CD4-positive, alpha-beta T cell treated with Interleukin-6 for 4 hours (primary cell): ENCODE data around the gene MAN1C1.

Source experiments
- DNase-seq: peaks from one replicate; pipeline ENCODE4 v3.0.0-alpha.2; 2020; ENCODE audit warnings: mixed read lengths

Gene MAN1C1

DNA sequence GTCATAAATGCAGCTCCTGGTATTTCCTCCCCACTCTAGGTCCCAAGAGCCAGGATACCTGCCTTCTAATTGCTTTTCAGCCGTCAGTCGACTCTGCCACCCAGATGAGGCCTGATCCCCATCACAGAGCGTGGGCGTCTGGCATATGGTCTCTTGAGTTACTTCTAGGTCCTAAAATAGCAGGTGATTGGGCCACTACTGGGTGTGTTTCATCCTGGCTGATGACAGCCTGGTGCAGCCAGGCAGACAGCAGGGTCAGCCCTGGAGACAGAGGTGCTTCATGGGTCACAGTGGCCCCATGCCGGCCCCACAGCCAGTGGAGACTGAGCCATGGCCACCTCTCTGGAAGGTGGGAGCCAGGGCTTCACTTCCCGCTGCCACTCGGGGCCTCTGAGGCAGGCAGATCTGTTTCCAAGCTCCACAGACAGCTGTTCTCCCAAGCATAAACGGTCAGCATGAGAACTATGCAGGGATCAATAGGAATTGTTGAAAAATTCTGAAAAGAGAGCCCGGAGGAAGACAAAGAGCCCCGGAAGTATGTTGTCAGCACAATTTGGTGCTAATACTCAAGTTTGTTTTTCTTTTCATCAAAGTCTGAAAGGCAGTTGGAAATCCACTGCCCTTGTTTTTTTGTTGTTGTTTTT is 83.0 kb downstream of the MAN1C1 start:
- DNase-seq: no peak

DNA sequence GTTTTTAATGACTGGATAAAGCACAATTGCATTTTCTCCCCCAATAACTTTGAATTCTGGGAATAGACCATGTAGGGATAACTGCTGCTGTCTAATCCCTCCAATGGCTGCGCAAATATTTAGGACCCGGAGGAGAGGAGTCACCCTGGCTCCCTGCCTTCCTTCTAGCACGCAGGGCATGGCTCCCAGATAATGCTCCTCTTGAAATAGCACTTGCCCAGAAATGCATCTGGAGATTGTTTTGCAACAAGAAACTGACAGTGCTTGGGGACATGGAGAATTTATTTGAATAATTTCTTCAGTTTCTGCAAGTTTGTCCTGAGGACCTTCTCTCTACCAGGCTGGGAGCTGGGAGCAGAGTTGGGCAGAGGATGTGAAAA is 83.5 kb downstream of the MAN1C1 start:
- DNase-seq: no peak

DNA sequence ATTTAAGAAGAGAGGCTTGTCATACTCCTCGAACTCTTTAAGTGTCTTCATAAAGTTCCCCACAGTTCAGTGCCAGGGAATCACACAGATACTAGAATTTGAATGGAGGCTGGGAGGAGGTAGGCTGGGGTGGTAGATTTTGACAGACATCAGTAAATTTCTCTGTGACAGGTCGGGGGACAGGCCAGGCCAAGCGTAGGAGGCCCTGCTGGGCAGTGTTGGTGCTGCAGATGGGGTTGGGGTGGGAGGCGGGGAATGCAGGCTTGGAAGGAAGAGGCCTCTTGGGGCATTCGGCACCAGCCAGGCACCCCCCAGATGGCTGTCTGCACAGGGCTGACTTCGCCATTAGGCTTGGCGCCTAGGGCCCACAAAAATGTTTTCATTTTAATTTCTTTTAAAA is 84.0 kb downstream of the MAN1C1 start:
- no peak for DNase-seq

DNA sequence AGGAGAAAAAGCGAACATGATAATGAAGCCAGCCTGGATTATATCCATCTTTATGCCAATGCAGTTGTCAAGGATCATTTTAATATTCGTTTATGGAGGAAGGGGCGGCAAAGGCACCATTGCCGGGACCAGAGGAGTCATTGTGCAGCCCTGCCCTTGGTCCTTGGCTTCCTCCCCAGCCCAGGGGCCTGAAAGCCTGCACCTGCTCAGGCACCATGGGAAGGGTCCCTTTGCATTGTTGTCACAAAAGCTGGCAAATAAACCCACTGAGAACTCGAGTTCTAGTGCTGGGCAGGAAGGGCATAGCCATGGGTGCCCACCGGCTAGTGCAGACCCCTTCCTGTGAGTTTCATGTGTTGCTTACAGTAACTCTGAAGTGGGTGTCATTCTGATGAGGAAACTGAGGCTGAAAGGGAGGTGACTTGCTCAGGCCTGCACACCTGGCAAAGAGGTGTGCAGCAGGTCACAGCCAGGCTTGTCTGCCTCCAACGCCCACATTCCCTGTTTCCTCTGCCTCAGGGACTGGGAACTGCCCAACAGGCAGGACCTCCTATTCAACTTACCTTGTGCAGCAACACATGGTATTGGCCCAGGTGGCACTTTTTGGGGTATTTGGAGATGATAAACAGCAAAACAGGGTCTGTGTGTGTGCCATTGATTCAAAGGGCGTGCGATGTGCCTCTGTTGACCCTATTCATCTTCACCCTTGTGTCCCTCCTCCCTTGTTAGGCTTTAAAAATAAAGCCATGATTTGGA is 84.6 kb downstream of the MAN1C1 start:
- no peak for DNase-seq

DNA sequence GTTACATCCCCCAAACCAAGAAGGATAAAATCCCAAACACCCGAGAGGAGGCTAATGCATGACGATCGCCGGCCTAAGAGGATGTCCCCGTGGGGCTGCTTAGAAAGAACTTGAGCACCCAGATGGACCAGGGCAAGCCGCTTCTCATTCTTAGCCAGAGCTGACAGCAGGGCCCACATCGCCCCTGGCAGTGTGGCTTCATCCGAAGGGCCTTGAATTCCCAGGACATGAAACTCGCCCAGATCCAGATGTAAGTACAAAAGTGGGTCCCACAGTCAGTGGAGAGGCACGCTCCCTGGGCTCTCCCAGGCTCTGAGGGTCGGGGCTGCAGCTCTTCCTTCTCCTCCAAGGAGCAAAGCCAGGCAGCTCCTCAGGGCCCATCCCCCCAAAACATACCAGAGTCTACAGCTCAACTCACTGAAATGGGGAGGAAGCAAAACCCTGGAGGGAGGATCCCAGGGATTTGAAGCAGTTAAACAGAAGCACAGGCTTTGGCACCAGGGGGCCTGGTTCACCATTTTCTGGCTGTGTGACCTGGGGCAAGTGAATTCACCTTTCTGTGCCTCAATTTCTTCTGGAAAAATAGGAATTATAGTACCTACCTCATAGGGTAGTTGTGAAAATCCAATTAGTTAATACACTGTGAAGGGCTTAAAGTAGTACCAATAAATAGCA is 85.6 kb downstream of the MAN1C1 start:
- no peak for DNase-seq

DNA sequence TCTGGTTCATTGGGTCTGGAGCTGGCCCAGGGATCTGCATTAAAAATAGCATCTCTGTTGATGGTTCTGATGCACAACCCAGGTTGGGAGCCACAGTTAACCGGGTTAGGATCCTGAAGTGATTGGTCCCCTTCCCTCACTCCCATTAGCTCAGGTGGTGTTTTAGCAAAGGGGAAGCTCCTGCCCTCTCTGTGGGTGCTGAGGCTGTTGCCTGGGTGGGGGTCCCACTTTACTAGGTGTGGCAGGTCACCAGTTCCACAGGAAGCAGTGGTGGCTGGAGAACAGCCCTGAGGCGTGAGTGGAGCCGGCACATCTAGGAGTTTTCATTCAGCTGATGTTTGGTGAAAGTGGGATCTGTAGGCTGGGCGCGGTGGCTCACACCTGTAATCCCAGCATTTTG is 86.5 kb downstream of the MAN1C1 start:
- DNase-seq: no peak

DNA sequence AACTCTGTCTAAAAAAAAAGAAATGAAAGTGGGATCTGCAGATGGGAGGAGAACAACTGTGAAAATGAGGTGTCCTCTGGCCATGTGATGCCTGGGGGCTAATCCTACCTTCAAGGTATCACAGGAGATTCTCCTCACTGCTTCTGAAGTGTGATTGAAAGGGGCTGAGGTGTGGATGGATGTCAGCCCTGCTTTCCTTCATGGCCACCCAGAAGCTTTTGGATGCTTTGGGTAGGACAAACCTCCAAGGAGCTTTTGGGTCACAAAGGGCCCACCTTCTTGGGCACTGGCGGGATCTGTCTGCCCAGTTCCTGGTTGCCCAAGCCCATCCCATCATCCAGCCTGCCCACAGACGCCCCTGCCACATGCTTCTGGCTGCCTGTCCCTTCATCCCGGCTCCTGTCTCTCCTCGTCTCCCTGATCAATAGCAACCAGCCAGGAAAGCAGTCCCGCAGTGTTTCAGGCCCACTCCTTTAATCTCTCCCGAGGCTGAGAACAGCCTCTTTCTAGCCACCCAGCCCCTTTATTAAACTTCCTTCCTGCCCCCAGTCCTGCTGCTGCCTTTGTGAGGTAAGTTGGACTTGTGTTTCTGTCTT is 87.2 kb downstream of the MAN1C1 start:
- DNase-seq: no peak

DNA sequence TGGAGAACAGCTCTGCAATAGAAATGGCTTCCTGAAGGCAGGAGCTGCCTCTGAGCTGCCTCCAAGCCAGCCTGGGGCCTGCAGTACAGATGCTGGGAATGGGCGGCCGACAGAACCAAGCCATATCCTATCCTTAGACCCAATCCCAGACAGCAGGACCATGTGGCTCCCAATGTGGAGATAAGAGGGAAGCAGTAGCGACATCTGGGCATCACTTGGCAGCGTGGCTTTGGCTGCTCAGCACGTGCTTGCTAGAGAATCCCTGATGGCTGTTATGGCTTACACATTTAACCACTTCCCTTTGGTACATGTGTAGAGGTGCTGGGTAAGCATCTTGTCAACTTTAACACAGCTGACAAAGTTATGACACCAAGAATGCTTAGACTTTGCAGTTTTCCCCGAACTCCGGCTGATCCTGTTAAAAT is 87.7 kb downstream of the MAN1C1 start:
- DNase-seq: peak; percentile 49

DNA sequence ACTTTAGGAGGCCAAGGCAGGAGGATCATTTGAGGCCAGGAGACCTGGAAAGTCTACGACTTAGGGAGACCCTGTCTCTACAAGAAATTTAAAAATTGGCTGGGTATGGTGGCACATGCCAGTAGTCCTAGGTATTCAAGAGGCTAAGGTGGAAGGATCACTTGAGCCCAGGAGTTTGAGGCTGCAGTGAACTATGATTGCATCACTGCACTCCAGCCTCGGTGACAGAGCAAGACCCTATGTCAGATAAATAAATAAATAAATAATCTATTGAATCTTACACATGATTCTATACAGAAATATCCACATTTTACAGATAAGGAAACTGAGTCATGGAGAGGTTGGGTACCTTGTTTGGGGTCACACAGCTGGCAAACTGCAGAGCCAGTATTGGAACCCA is 89.1 kb downstream of the MAN1C1 start:
- DNase-seq: no peak

DNA sequence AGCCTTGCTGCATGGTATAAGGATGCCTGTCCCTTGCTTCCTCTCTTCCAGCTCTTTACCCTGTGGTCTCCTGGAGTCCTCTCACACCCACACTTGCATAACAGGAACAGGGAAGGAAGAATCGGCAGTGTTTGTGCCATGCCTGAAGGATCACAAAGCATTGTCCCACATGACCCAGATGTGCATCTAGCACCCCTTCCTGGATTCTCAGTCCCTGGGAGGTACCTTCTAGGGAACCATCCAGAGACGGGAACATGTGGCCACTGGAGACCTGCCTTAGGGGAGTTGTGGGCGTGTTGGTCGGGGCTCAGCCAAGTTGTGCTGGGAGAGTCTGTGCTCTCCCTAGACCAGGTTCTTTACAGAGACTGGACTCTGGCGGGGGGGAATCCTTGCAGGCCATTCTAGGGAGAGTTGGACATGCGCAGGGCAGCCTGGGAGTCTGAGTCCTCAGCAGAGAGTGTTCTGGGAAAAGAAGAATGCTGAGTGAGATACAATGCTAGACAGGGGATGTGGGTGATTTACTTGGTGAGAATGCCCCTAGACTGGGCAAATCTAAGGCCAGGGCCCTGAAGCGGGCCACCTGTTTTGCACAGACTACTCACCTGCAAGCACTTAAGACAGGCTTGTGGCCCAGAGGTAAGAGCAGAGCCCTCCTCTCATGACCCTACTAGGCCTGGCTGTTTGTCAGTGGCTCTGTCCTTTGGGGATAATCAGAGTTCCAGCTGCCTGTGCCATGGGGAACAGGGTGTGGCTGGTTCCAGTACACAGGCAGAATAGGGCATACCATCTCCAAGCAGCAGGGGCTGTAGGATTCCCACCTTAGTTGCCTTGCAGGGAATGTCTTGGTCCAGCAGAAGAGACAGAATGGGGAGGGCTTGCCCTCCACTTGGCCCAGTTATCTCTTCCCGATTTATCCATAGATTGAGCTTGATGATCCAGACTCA is 89.8 kb downstream of the MAN1C1 start:
- DNase-seq: no peak

DNA sequence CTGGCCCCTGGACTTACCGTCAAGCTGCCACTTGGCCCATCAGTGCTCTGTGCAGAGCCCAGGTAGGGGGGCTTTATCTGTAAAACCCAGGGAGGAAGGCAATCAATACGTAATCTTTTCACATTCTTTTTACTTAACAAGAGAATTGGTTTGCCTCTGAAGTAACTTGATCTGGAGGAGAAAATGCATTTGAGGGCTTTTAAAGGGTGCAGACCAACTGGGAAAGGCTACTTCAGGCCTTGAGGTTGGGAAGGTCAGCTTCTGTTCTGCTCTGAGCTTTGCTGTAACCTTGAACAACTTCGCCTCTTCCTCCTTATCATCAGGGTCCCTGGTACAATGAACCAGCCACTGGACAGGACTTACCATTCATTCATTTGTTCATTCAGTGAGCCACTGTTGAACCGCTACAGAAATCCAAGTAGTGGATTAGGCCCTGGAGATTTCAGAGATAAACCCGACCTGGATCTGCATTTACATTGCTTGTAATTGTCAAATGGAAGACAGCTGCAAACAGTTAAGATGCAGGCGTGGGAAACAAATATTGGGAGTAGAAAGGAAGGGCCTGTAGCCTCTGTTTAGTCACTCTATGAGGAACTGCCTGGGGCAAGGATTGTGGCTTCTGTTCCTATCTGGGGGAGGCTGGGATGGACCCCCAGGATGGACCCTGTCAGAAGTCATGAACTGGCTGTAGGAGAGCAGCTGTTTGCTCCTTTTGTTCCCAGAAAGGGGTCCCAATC is 90.9 kb downstream of the MAN1C1 start:
- no peak for DNase-seq

DNA sequence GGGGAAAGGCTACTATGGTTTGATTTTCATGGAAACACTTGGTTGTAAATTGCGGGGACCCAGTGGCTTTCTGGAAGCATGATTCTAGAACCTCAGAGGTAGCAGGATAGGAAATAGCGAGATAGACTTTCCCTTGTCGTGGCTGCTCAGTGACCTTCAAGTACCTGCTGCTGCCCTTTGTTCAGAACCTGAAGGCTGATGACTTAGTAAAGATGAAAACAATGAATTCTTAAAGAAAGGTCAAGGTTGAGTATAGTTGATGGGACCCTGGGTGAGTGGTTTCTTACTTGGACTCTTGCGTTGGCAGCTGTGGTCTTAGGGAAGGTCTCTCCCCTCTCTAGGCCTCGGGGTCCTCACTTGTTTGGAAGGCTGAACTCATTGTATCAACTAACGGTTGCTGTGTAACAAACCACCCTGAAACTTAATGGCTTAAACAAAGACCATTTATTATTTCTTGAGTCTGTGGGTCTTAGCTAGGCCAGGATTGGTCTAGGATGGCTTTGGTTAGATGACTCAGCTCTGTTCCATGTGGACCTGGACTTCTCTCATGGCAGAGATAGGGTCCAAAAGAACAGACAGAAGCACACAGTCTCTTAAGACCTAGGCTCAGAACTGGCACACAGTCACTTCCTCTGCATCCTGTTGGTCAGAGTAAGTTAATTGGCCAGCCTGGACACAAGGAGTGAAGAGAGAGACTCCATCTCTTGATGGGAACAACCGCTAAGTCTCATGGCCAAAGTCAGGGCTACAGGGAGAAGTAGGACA is 94.2 kb downstream of the MAN1C1 start:
- no peak for DNase-seq

DNA sequence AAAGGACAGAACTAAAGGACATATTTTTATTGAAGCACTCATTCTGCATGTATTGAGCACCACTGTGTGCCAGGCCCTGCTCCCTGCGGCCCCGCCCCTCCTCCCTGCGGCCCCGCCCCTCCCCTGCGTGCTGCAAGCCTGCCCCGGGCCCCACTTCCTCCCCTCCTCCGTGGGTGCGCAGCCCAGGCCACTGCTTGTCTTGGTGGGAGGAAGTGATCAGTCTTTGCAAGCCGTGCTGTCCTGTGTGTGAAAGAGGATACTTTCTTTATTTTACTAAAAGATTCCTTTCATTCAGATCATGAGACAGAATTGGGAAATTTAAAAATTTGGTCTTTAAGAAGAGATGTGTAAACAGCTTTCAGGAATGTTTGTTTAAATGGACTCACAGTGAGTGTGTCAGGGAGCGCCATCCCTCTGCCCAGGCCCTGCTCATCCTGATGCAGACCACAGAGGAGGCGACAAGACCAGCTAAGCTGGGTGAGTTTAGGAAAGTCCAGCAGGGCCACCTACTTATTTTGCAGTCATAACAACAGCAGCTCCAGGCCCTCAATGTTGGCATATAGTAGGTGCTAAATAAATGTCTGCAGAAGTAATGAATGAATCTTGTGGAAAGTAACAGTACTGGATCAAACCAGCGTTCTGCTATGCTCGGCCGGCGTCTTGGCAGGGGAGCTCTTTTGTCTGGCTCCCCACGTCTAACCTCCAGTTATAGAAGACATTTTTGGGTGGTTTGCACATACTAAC is 95.1 kb downstream of the MAN1C1 start:
- DNase-seq: peak; percentile 85

DNA sequence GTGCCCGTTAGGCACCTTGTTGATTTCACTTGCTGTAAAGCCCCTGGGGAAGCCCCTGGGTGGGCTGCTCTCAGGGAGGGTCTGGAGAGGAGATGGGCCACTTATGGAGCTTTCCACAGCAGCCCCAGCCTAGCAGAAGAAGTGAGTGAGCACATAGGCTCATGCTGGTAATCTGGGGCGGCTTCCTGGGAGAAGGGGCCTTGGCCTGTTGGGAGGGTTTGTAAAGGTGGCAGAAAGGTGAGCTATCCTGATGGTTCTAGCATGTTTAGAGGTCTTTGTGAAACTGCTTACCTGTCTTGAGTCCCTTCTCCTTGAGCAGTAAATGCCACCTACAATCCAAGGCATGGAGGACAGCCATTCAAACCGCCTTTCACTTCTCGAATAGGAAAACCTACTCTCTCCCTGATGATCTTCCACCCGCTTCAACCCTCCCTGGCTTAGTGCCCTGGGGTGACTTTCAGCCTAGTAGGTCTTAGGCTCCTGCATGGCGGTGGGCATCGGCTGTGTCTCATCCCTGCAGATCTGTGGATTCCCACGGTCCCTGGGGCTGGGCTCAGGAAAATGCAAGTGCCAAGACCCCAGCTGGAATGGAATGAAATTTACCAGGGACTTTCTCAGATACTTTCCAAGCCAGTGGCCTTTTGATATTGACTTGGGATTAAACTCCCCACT is 95.8 kb downstream of the MAN1C1 start:
- DNase-seq: no peak

DNA sequence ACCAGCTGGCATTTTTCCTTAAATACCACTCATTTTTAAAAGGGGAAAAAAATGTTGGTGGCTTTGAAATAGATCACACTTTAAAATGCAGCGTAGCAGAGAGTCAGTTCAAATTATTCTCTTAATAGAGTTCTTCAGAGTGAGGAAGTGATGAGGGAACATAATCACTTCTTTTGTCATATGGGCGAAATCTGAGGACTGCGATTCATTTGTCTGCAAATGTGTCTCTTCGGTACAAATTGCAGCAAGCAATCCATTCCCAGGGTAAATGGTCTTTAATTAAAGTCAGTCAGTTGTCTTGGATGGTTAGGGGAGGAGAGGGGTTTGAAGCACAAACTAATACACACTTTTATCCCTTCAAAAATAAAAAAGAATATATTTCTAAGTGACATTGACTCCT is 97.4 kb downstream of the MAN1C1 start:
- DNase-seq: no peak

DNA sequence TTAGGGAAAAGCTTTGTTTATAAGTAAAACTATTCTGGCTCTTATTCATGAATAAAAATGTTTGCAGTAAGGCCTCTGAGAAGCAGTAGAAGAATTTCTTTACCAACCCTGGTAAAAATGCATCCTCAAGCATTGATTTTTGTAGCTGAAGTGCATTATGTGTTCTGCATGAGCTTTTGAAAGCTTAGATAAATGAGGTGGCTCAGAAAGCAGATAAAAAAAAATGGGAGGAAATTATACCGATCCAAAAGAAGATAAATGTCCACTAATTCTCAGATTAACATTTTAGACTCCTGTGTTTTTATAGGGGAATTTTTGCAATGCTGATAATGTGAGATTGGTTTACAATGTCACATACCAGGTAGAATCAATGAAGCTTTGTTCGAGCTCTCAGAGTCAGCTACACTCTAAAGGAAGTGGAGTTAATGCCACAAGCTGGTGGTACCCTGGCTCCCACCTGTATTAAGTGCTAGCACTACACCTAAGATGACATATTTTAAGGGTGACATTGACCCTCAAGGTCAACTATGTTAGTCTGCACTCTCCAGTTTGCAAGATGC is 97.9 kb downstream of the MAN1C1 start:
- DNase-seq: no peak

DNA sequence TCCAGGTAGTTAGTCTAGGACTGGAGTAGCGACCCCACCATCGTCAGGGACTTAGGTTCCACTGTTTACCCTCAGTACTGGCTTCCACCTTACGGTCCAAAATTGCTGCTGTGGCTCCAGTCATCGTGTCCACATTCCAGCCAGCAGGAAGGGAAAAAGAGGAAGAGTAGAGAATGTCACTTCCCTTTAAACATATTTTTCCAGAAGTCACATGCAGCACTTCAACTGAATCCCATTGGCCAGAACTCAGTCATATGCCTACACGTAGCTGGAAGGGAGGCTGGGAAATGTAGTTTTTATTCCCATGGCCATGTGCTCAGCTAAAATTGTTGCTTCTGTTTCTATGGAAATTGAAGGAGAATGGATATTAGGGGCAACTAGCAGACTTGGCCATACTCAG is 99.3 kb downstream of the MAN1C1 start:
- DNase-seq: no peak

DNA sequence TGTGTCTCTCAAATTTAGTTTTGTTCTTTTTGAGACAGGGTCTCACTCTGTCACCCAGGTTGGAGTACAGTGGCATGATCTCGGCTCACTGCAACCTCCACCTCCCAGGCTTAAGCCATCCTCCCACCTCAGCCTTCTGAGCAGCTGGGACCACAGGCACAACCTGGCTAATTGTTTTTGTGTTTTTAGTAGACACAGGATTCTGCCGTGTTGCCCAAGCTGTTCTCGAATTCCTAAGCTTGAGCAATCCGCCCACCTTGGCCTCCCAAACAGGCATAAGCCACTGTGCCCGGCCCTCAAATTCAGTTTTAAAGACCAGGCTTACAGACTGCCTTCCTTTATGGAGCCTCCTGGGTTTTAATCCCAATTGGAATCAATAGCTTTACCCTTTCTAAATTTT is 99.7 kb downstream of the MAN1C1 start:
- DNase-seq: no peak

DNA sequence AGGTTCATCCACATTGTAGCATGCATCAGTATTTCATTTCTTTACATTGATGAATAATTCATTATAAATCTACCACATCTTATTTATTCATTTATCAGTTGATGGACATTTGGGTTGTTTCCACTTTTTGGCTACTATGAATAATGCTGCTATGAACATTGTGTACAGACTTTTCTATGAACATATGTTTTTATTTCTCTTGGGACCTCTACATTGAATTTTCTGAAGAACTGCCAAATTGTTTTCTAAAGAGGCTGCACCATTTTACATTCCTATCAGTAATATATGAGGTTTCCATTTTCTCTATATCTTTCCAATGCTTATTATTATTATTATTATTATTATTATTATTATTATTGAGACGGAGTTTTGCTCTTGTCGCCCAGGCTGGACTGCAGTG is 102.1 kb downstream of the MAN1C1 start:
- DNase-seq: no peak
